ENCODE results near the gene AAGAB. TPM values are rescaled to one million over a fixed set of nuclear protein-coding genes. Genes with fewer than 3 reads are reported as not detected.
"Not testable (repeated sequence)": the region's sequence is repeated elsewhere in the genome, so short reads cannot be mapped to it uniquely, and the experiment has no call there.

AAGAB gene
- total RNA-seq, 2 experiments from 2014 or later: 42.6 to 51.2 TPM

- peaks cover 2% of the 10 kb centered on the region for H3K27me3 Mint-ChIP-seq
- peak overlapping the region; percentile 97 for H3K27ac Mint-ChIP-seq
- peaks cover 38% of the 10 kb centered on the region for H3K4me1 Mint-ChIP-seq (ENCODE audit: low read depth)
- DNase-seq: no peak
- no peak for TF ChIP-seq CTCF (IDR thresholded peaks at IDR 0.05)
- H3K9me3 Mint-ChIP-seq: no peaks in the 10 kb centered on the region
- ChIA-PET POLR2A (interaction anchor here (1.7 kb wide), 1 partner anchor 121 kb away, joined by 6 read pairs; no protein-coding TSS in a partner anchor), CTCF (no interaction called here)
- peaks cover 12% of the 10 kb centered on the region for H3K36me3 Mint-ChIP-seq (ENCODE audit: low read depth)
- no peak for ATAC-seq
- H3K4me3 Mint-ChIP-seq: peak overlapping the region; percentile 96
- intact Hi-C loops (cut with micrococcal nuclease): loop anchor here (10.0 kb wide), 1 partner anchor 148 kb away; no protein-coding TSS in a partner anchor
These were observed 1.4 kb downstream of the AAGAB start for GRCh38 chr15:67253101-67253500.

- H3K27me3 Mint-ChIP-seq: peaks cover 2% of the 10 kb centered on the region
- ATAC-seq: no peak
- DNase-seq: no peak
- no peak for TF ChIP-seq CTCF (IDR thresholded peaks at IDR 0.05)
- CTCF ChIA-PET: no interaction called here
- peaks cover 7% of the 10 kb centered on the region for H3K9me3 Mint-ChIP-seq
- intact Hi-C loops (cut with micrococcal nuclease): loop anchor here (10.0 kb wide), 1 partner anchor 147 kb away; no protein-coding TSS in a partner anchor
- H3K27ac Mint-ChIP-seq: no peak overlapping the region
- POLR2A ChIA-PET: interaction anchor here (0.7 kb wide), 1 partner anchor 11 kb away, joined by 3 read pairs; no protein-coding TSS in a partner anchor
- no peak overlapping the region for H3K4me3 Mint-ChIP-seq
- peaks cover 50% of the 10 kb centered on the region for H3K4me1 Mint-ChIP-seq (ENCODE audit: low read depth)
- H3K36me3 Mint-ChIP-seq (ENCODE audit: low read depth): peaks cover 27% of the 10 kb centered on the region
These were observed 3.1 kb downstream of the AAGAB start for GRCh38 chr15:67251318-67251717.

GRCh38 chr15:67249830-67250229, 4.6 kb downstream of the AAGAB start:
- Mint-ChIP-seq H3K4me1 (ENCODE audit: low read depth) (peaks cover 50% of the 10 kb centered on the region), H3K9me3 (peaks cover 7% of the 10 kb centered on the region), H3K36me3 (ENCODE audit: low read depth) (peaks cover 41% of the 10 kb centered on the region), H3K4me3 (no peak overlapping the region), H3K27ac (no peak overlapping the region), H3K27me3 (no peaks in the 10 kb centered on the region)
- intact Hi-C loops (cut with micrococcal nuclease): loop anchor here (10.0 kb wide), 1 partner anchor 145 kb away; no protein-coding TSS in a partner anchor
- POLR2A ChIA-PET: interaction anchor here (1.0 kb wide), 1 partner anchor 9 kb away, joined by 4 read pairs; no protein-coding TSS in a partner anchor
- DNase-seq (no peak), ATAC-seq (no peak)
- TF ChIP-seq CTCF (IDR thresholded peaks at IDR 0.05): no peak
- CTCF ChIA-PET: interaction anchor here (3.5 kb wide), 1 partner anchor 10 kb away, joined by 14 read pairs; no protein-coding TSS in a partner anchor

GRCh38 chr15:67248011-67248505, 6.4 kb downstream of the AAGAB start:
- H3K9me3 Mint-ChIP-seq: peaks cover 7% of the 10 kb centered on the region
- H3K4me1 Mint-ChIP-seq (ENCODE audit: low read depth): peaks cover 58% of the 10 kb centered on the region
- POLR2A ChIA-PET: interaction anchor here (0.7 kb wide), 1 partner anchor 629 kb away, joined by 3 read pairs; no protein-coding TSS in a partner anchor
- H3K27ac Mint-ChIP-seq: no peak overlapping the region
- CTCF ChIA-PET: interaction anchor here (1.2 to 3.5 kb wide), 2 partner anchors 8 to 219 kb away, joined by 3 to 14 read pairs; no protein-coding TSS in a partner anchor
- H3K36me3 Mint-ChIP-seq (ENCODE audit: low read depth): peaks cover 44% of the 10 kb centered on the region
- no peaks in the 10 kb centered on the region for H3K27me3 Mint-ChIP-seq
- intact Hi-C loops (cut with micrococcal nuclease): no loop called here
- ATAC-seq (no peak), DNase-seq (no peak)
- H3K4me3 Mint-ChIP-seq: no peak overlapping the region
- TF ChIP-seq CTCF (IDR thresholded peaks at IDR 0.05): no peak

GRCh38 chr15:67246606-67247005, 7.9 kb downstream of the AAGAB start:
- H3K4me3 Mint-ChIP-seq; H3K9me3 Mint-ChIP-seq; intact Hi-C loops (cut with micrococcal nuclease); H3K27me3 Mint-ChIP-seq; POLR2A ChIA-PET; ATAC-seq; CTCF ChIA-PET; H3K27ac Mint-ChIP-seq: not testable (repeated sequence)
- peak; percentile 15 for DNase-seq
- Mint-ChIP-seq H3K4me1 (ENCODE audit: low read depth) (peaks cover 57% of the 10 kb centered on the region), H3K36me3 (ENCODE audit: low read depth) (peaks cover 44% of the 10 kb centered on the region)

All from activated CD8-positive, alpha-beta T cell treated with anti-CD3 and anti-CD28 coated beads for 36 hours (primary cell).